ENCODE data around the gene GLRA1. TPM values are rescaled to one million over a fixed set of nuclear protein-coding genes. Genes with fewer than 3 reads are reported as not detected.
"Not testable (repeated sequence)": the region's sequence is repeated elsewhere in the genome, so short reads cannot be mapped to it uniquely, and the experiment has no call there.

The GLRA1 gene
- total RNA-seq, 2 donors from 2014 or later, result not detected

- H3K9me3 ChIP-seq, result no peaks in the 10 kb centered on the region
- no peak overlapping the region for H3K4me3 ChIP-seq
- DNase-seq (ENCODE audit: low spot score), result no peak
- no peaks in the 10 kb centered on the region for H3K4me1 ChIP-seq (replicated peaks)
- intact Hi-C loops (cut with DNase I), result no loop called here
- WGBS, result 65% methylated on average over 3 of the region's 3 CpGs
- H3K27me3 ChIP-seq (replicated peaks; ENCODE audit: insufficient read depth), result no peaks in the 10 kb centered on the region
- no peaks in the 10 kb centered on the region for H3K36me3 ChIP-seq
- H3K27ac ChIP-seq, result no peak overlapping the region
- TF ChIP-seq CTCF (IDR thresholded peaks at IDR 0.05) (no peak), POLR2A (IDR thresholded peaks at IDR 0.05) (no peak), POLR2AphosphoS5 (IDR thresholded peaks at IDR 0.05) (no peak)
Measured at GRCh38 chr5:151784141-151784540, 140.5 kb downstream of the GLRA1 start.

GRCh38 chr5:151783664-151784063 is 141.0 kb downstream of the GLRA1 start:
- H3K9me3 ChIP-seq; H3K36me3 ChIP-seq; H3K27ac ChIP-seq; intact Hi-C loops (cut with DNase I); H3K4me3 ChIP-seq; DNase-seq (ENCODE audit: low spot score); H3K27me3 ChIP-seq (replicated peaks; ENCODE audit: insufficient read depth); H3K4me1 ChIP-seq (replicated peaks): not testable (repeated sequence)
- WGBS, result 97% methylated on average over 16 of the region's 16 CpGs

GRCh38 chr5:151781201-151781600 is 143.4 kb downstream of the GLRA1 start:
- no peaks in the 10 kb centered on the region for H3K9me3 ChIP-seq
- intact Hi-C loops (cut with DNase I), result no loop called here
- H3K27me3 ChIP-seq (replicated peaks; ENCODE audit: insufficient read depth), result no peaks in the 10 kb centered on the region
- H3K4me1 ChIP-seq (replicated peaks), result no peaks in the 10 kb centered on the region
- H3K4me3 ChIP-seq, result no peak overlapping the region
- H3K36me3 ChIP-seq, result no peaks in the 10 kb centered on the region
- TF ChIP-seq POLR2A (IDR thresholded peaks at IDR 0.05) (no peak), POLR2AphosphoS5 (IDR thresholded peaks at IDR 0.05) (no peak), CTCF (IDR thresholded peaks at IDR 0.05) (no peak)
- 43% methylated on average over 1 of the region's 1 CpG for WGBS
- no peak for DNase-seq (ENCODE audit: low spot score)
- H3K27ac ChIP-seq, result no peak overlapping the region

- WGBS, result 92% methylated on average over 11 of the region's 11 CpGs
- DNase-seq (ENCODE audit: low spot score), result no peak
- Histone ChIP-seq H3K36me3 (no peaks in the 10 kb centered on the region), H3K4me1 (replicated peaks) (peaks cover 2% of the 10 kb centered on the region), H3K27ac (no peak overlapping the region), H3K4me3 (no peak overlapping the region), H3K27me3 (replicated peaks; ENCODE audit: insufficient read depth) (no peaks in the 10 kb centered on the region), H3K9me3 (no peaks in the 10 kb centered on the region)
- TF ChIP-seq POLR2A (IDR thresholded peaks at IDR 0.05) (no peak), CTCF (IDR thresholded peaks at IDR 0.05) (no peak), POLR2AphosphoS5 (IDR thresholded peaks at IDR 0.05) (no peak)
- intact Hi-C loops (cut with DNase I), result no loop called here
Measured at GRCh38 chr5:151780348-151780747, 144.3 kb downstream of the GLRA1 start.

GRCh38 chr5:151779531-151780125 is 145.0 kb downstream of the GLRA1 start:
- H3K36me3 ChIP-seq, result no peaks in the 10 kb centered on the region
- intact Hi-C loops (cut with DNase I), result no loop called here
- TF ChIP-seq POLR2A (IDR thresholded peaks at IDR 0.05) (no peak), POLR2AphosphoS5 (IDR thresholded peaks at IDR 0.05) (no peak), CTCF (IDR thresholded peaks at IDR 0.05) (no peak)
- no peak overlapping the region for H3K27ac ChIP-seq
- H3K9me3 ChIP-seq, result no peaks in the 10 kb centered on the region
- H3K4me1 ChIP-seq (replicated peaks), result peaks cover 3% of the 10 kb centered on the region
- no peak for DNase-seq (ENCODE audit: low spot score)
- WGBS, result 63% methylated on average over 3 of the region's 3 CpGs
- no peak overlapping the region for H3K4me3 ChIP-seq
- H3K27me3 ChIP-seq (replicated peaks; ENCODE audit: insufficient read depth), result no peaks in the 10 kb centered on the region

Data from prostate gland (tissue), 2 donors.